MM.1S (cell line): ENCODE data around the gene KRT79.

ENCODE experiments used
- DNase-seq: peaks from one replicate; pipeline ENCODE4 v3.0.0-alpha.2; 2015
- H2AFZ ChIP-seq: fragments of 300-600 bp; sonication (generic); 2 replicates; pipeline ENCODE4 v1.6.0; 2016; ENCODE audit warnings: antibody characterized with exemption, low read length
- H3F3A ChIP-seq: fragments of 300-600 bp; sonication (generic); 2 replicates; pipeline ENCODE4 v1.6.1; 2016; ENCODE audit warnings: mild to moderate bottlenecking, antibody characterized with exemption, low read length, moderate library complexity, mixed read lengths; ENCODE audit not compliant: insufficient read depth
- H3K27ac ChIP-seq: fragments of 300-600 bp; sonication (generic); 2 replicates; pipeline ENCODE4 v1.5.1; 2016; ENCODE audit warnings: mild to moderate bottlenecking, low read length
- H3K27me3 ChIP-seq: fragments of 300-600 bp; sonication (generic); replicated peaks from 2 replicates; pipeline ENCODE4 v1.6.0; 2016; ENCODE audit warnings: low read length; ENCODE audit not compliant: insufficient read depth
- H3K36me3 ChIP-seq: fragments of 300-600 bp; sonication (generic); replicated peaks from 2 replicates; pipeline ENCODE4 v1.6.1; 2016; ENCODE audit warnings: mild to moderate bottlenecking, low read length, mixed read lengths; ENCODE audit not compliant: insufficient read depth
- H3K4me1 ChIP-seq: fragments of 300-600 bp; sonication (generic); 2 replicates; pipeline ENCODE4 v1.6.1; 2016; ENCODE audit warnings: low read length, mixed read lengths
- H3K4me2 ChIP-seq: fragments of 300-600 bp; sonication (generic); 2 replicates; pipeline ENCODE4 v1.6.0; 2016; ENCODE audit warnings: low read depth, low read length
- H3K4me3 ChIP-seq: fragments of 300-600 bp; sonication (generic); 2 replicates; pipeline ENCODE4 v1.5.1; 2016; ENCODE audit warnings: low read length, mixed read lengths
- H3K79me2 ChIP-seq: fragments of 300-600 bp; sonication (generic); 2 replicates; pipeline ENCODE4 v1.6.1; 2016; ENCODE audit warnings: mixed run types, low read length, mixed read lengths
- H3K9ac ChIP-seq: fragments of 300-600 bp; sonication (generic); 2 replicates; pipeline ENCODE4 v1.6.1; 2016; ENCODE audit warnings: low read length, mixed read lengths
- H3K9me2 ChIP-seq: fragments of 300-600 bp; sonication (generic); replicated peaks from 2 replicates; pipeline ENCODE4 v1.6.1; 2016; ENCODE audit warnings: mild to moderate bottlenecking, low read length, mixed read lengths; ENCODE audit not compliant: insufficient read depth
- H3K9me3 ChIP-seq: fragments of 300-600 bp; sonication (generic); replicated peaks from 2 replicates; pipeline ENCODE4 v1.6.1; 2016; ENCODE audit warnings: mild to moderate bottlenecking, low read length, mixed read lengths; ENCODE audit not compliant: insufficient read depth
- H4K20me1 ChIP-seq: fragments of 300-600 bp; sonication (generic); 2 replicates; pipeline ENCODE4 v1.6.1; 2016; ENCODE audit warnings: mild to moderate bottlenecking, low read length, moderate library complexity, mixed read lengths; ENCODE audit not compliant: insufficient read depth
- EZH2 ChIP-seq: fragments of 300-600 bp; sonication (generic); optimal IDR thresholded peaks from 2 replicates; pipeline ENCODE3; 2017; ENCODE audit warnings: low read depth, mild to moderate bottlenecking, antibody characterized with exemption, low read length, mixed read lengths
- EZH2phosphoT487 ChIP-seq: fragments of 300-600 bp; sonication (generic); IDR thresholded peaks from 2 replicates; pipeline ENCODE4 v1.6.1; 2018; ENCODE audit warnings: antibody characterized with exemption, low read length
- TF ChIP-seq, protein P1 (sequence below): fragments of 300-600 bp; sonication (generic); IDR thresholded peaks from 2 replicates; pipeline ENCODE4 v1.5.1; 2016; ENCODE audit warnings: antibody characterized with exemption, low read length, mixed read lengths

The KRT79 gene

DNA sequence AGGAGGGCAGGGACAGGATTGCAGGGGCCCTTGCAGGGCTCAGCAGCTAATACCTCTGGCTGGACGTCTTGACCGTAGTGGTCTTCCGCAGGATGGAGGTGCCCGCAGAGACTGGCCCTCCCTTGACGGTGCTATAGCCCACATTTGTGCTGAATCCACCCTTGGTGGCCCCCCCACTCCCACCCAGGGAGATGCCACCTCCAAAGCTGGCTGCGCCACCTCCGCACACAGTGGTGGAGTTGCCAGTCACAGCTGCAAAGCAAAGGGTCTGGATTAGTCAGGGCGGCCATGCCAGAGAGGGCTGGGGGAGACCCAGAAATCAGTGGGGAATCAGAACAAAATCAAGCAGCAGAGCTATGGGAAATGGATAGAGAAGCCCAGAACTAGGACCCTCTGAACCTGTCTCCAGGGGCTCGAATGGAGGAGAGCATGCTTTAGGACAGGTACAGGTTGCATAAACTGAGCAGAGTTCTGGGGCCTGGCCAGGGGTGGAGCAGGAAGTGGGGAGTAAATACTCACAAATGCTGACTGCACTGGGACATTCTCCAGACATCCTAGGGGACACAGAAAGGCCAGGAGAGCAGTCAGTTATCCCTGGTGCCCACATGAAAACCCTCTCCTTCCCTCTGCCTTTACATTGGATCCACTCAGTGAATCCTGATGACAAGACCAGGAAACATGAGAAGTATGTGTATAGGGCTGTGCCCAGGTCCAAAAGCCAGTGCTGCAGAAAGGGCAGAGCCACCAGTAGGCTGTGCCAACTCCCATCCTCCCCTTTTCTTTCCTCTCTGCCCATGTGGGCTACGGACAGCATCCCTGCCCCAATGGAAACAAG lies 12.1 kb downstream of the KRT79 start:
- H3F3A ChIP-seq, result no peaks in the 10 kb centered on the region
- no peaks in the 10 kb centered on the region for H4K20me1 ChIP-seq
- TF ChIP-seq, protein P1, sequence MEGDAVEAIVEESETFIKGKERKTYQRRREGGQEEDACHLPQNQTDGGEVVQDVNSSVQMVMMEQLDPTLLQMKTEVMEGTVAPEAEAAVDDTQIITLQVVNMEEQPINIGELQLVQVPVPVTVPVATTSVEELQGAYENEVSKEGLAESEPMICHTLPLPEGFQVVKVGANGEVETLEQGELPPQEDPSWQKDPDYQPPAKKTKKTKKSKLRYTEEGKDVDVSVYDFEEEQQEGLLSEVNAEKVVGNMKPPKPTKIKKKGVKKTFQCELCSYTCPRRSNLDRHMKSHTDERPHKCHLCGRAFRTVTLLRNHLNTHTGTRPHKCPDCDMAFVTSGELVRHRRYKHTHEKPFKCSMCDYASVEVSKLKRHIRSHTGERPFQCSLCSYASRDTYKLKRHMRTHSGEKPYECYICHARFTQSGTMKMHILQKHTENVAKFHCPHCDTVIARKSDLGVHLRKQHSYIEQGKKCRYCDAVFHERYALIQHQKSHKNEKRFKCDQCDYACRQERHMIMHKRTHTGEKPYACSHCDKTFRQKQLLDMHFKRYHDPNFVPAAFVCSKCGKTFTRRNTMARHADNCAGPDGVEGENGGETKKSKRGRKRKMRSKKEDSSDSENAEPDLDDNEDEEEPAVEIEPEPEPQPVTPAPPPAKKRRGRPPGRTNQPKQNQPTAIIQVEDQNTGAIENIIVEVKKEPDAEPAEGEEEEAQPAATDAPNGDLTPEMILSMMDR, result no peak
- TF ChIP-seq EZH2phosphoT487, result no peak
- no peak for TF ChIP-seq EZH2
- no peak overlapping the region for H3K27ac ChIP-seq
- H3K9me3 ChIP-seq, result no peaks in the 10 kb centered on the region
- no peaks in the 10 kb centered on the region for H3K4me1 ChIP-seq
- H3K4me2 ChIP-seq, result no peak overlapping the region
- no peak overlapping the region for H2AFZ ChIP-seq
- H3K9me2 ChIP-seq, result no peaks in the 10 kb centered on the region
- peaks cover 94% of the 10 kb centered on the region for H3K27me3 ChIP-seq
- no peaks in the 10 kb centered on the region for H3K79me2 ChIP-seq
- no peak overlapping the region for H3K9ac ChIP-seq
- no peak for DNase-seq
- no peaks in the 10 kb centered on the region for H3K36me3 ChIP-seq
- H3K4me3 ChIP-seq, result no peak overlapping the region

DNA sequence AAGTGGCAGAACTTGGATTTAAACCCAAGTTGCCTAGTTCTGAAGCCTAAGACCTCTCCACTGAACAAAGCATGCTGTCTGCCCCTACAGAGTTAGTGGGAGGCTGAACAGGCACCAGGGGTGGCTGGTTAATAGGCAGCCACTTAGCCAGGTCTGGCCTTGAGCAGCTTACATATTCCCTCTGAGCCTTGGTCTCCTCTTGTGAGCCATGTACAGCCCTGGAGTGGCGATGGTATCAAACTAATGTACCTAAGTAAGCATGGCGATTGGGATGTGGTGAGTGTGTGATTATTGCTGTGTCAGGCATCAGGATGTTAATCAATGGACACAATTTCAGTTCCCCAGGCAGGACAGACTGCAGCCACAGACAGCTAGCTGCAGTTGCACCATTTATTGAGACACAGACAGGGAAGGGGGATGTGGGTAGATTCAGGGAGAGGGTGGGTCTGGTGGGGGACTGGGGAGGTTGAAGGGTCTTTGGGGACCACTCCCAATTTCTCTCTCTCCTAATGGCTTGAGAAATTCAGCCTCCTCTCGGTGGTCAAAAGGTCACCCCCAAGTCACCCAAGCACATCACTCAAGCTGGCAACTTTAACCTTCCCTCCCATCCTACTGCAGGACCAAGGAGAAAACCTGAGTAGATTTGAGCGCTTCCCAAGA lies 12.9 kb downstream of the KRT79 start:
- Histone ChIP-seq H3K9ac (no peak overlapping the region), H3K79me2 (no peaks in the 10 kb centered on the region), H3F3A (no peaks in the 10 kb centered on the region), H3K9me2 (no peaks in the 10 kb centered on the region), H4K20me1 (no peaks in the 10 kb centered on the region), H3K4me2 (no peak overlapping the region), H3K27ac (no peak overlapping the region), H3K9me3 (no peaks in the 10 kb centered on the region), H3K36me3 (no peaks in the 10 kb centered on the region), H2AFZ (no peak overlapping the region), H3K4me1 (no peaks in the 10 kb centered on the region), H3K27me3 (peaks cover 92% of the 10 kb centered on the region), H3K4me3 (no peak overlapping the region)
- TF ChIP-seq EZH2, result no peak
- TF ChIP-seq EZH2phosphoT487, result no peak
- TF ChIP-seq, protein P1, result no peak
- no peak for DNase-seq

DNA sequence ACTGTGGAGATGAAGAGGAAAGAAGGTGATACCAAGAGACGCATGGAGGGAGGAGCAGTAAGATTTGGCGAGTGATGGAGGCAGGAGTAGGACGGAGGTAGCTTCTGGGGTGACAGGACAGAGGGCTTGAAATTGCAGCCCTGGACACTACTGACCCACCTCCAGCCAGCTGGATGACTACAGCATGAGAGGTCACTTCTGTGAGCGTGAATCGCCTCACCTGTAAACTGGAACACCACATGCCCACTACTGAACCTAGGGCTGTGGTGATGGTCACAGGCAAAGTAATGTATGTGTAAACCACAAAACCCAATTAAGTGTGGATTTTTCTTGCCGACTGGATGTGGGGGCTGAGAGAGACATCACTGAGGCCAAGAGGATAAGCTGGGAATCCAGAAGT lies 13.6 kb downstream of the KRT79 start:
- Histone ChIP-seq H3K4me3 (no peak overlapping the region), H3K9me2 (no peaks in the 10 kb centered on the region), H3F3A (no peaks in the 10 kb centered on the region), H3K4me2 (no peak overlapping the region), H3K27me3 (peaks cover 94% of the 10 kb centered on the region), H4K20me1 (no peaks in the 10 kb centered on the region), H3K9me3 (no peaks in the 10 kb centered on the region), H3K36me3 (no peaks in the 10 kb centered on the region), H3K9ac (no peak overlapping the region), H3K79me2 (no peaks in the 10 kb centered on the region), H3K27ac (no peak overlapping the region), H2AFZ (no peak overlapping the region), H3K4me1 (no peaks in the 10 kb centered on the region)
- TF ChIP-seq, protein P1, result no peak
- TF ChIP-seq EZH2 (no peak), EZH2phosphoT487 (no peak)
- no peak for DNase-seq
